Stimulated activated CD8-positive, alpha-beta memory T cell treated with anti-CD3 and anti-CD28 coated beads, Interleukin-4, amount 100 ng/mL, for 1 hour (primary cell): ENCODE measurements around the gene MAN2A2.
"Not testable (repeated sequence)": the region's sequence is repeated elsewhere in the genome, so short reads cannot be mapped to it uniquely, and the experiment has no call there.

Experiments
- DNase-seq, 2 donors: peaks; one replicate each; pipeline ENCODE4 v3.0.0-alpha.2; 2020; ENCODE audit warnings: low read depth in 2 of 2, low spot score in 1 of 2

The MAN2A2 gene

GRCh38 chr15:90903733-90904536 lies 833 bp downstream of the MAN2A2 start:
- no peak for DNase-seq

- DNase-seq, result no peak
Observed at GRCh38 chr15:90904746-90905145, 1.6 kb downstream of the MAN2A2 start.

GRCh38 chr15:90905306-90906180 lies 2.4 kb downstream of the MAN2A2 start:
- no peak for DNase-seq

- no peak for DNase-seq
Observed at GRCh38 chr15:90906181-90906849, 3.2 kb downstream of the MAN2A2 start.

GRCh38 chr15:90907051-90907660 lies 4.1 kb downstream of the MAN2A2 start:
- no peak for DNase-seq

- DNase-seq, result no peak
Observed at GRCh38 chr15:90907838-90908507, 4.9 kb downstream of the MAN2A2 start.

GRCh38 chr15:90909449-90909848 lies 6.3 kb downstream of the MAN2A2 start:
- DNase-seq, result not testable (repeated sequence)

- DNase-seq, result no peak
Observed at GRCh38 chr15:90909976-90910375, 6.9 kb downstream of the MAN2A2 start.

- DNase-seq, result no peak
Observed at GRCh38 chr15:90910441-90911301, 7.6 kb downstream of the MAN2A2 start.

- DNase-seq, result no peak
Observed at GRCh38 chr15:90911302-90911623, 8.2 kb downstream of the MAN2A2 start.

GRCh38 chr15:90911906-90912769 lies 9.0 kb downstream of the MAN2A2 start:
- no peak for DNase-seq

GRCh38 chr15:90912770-90913075 lies 9.6 kb downstream of the MAN2A2 start:
- DNase-seq, result no peak

- DNase-seq, result no peak
Observed at GRCh38 chr15:90913398-90913944, 10.4 kb downstream of the MAN2A2 start.

- DNase-seq, result no peak
Observed at GRCh38 chr15:90914305-90915080, 11.4 kb downstream of the MAN2A2 start.

- DNase-seq, result no peak
Observed at GRCh38 chr15:90915216-90915807, 12.2 kb downstream of the MAN2A2 start.

- no peak for DNase-seq
Observed at GRCh38 chr15:90915808-90916440, 12.8 kb downstream of the MAN2A2 start.

GRCh38 chr15:90916461-90916860 lies 13.4 kb downstream of the MAN2A2 start:
- no peak for DNase-seq
